ENCODE measurements around the gene ADD3. TPM values are rescaled to one million over a fixed set of nuclear protein-coding genes. Genes with fewer than 3 reads are reported as not detected.

Gene ADD3
- total RNA-seq, 2 donors from 2014 or later, result 91.1 to 659 TPM

DNA sequence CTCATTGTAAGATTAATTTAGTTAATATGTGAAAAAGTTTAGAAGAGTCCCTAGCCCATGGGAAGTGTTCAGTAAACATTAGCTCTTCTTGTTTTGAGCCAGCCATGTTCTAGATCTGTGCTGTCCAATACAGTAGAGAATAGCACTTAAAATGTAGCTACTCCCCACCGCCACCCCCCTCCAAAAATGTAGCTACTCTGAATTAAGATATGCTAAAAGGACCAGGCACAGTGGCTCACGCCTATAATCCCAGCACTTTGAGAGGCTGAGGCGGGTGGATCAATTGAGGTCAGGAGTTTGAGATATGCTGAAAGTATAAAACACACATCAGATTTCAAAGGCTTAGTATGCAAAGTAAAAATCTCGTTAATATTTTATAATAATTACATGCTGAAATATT is 152.3 kb downstream of the ADD3 start:
- Histone ChIP-seq H3K4me3 (no peak overlapping the region), H3K4me1 (ENCODE audit: control insufficient read depth in 1 of 2, low read depth in 2 of 2) (no peaks in the 10 kb centered on the region), H3K36me3 (no peaks in the 10 kb centered on the region), H3K27me3 (replicated peaks; ENCODE audit: insufficient read depth) (no peaks in the 10 kb centered on the region), H3K27ac (no peak overlapping the region), H3K9me3 (no peaks in the 10 kb centered on the region)
- TF ChIP-seq, protein P1, sequence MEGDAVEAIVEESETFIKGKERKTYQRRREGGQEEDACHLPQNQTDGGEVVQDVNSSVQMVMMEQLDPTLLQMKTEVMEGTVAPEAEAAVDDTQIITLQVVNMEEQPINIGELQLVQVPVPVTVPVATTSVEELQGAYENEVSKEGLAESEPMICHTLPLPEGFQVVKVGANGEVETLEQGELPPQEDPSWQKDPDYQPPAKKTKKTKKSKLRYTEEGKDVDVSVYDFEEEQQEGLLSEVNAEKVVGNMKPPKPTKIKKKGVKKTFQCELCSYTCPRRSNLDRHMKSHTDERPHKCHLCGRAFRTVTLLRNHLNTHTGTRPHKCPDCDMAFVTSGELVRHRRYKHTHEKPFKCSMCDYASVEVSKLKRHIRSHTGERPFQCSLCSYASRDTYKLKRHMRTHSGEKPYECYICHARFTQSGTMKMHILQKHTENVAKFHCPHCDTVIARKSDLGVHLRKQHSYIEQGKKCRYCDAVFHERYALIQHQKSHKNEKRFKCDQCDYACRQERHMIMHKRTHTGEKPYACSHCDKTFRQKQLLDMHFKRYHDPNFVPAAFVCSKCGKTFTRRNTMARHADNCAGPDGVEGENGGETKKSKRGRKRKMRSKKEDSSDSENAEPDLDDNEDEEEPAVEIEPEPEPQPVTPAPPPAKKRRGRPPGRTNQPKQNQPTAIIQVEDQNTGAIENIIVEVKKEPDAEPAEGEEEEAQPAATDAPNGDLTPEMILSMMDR (IDR thresholded peaks at IDR 0.05), result no peak
- ATAC-seq (ENCODE audit: insufficient number of reproducible peaks, low FRiP score, low read depth) (no peak), DNase-seq (ENCODE audit: low spot score) (no peak)

DNA sequence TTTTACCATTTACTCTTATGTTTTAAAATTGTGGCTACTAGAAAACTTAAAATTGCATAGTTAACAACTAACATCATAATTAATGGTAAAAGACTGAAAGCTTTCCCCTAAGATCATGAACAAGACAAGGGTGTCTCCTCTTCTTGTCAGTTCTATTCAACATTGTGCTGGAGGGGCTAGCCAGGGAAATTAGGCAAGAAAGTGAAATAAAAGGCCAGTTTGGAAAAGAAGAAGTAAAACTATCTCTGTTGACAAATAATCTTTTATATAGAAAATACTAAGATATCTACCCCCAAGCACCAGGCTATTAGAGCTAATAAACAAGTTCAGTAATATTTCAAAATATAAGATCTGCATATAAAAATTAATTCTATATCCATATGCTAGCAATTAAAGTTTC is 152.7 kb downstream of the ADD3 start:
- TF ChIP-seq, protein P1 (IDR thresholded peaks at IDR 0.05), result no peak
- H3K4me1 ChIP-seq (ENCODE audit: control insufficient read depth in 1 of 2, low read depth in 2 of 2), result no peaks in the 10 kb centered on the region
- H3K27ac ChIP-seq, result no peak overlapping the region
- DNase-seq (ENCODE audit: low spot score) (no peak), ATAC-seq (ENCODE audit: insufficient number of reproducible peaks, low FRiP score, low read depth) (no peak)
- no peaks in the 10 kb centered on the region for H3K27me3 ChIP-seq (replicated peaks; ENCODE audit: insufficient read depth)
- H3K36me3 ChIP-seq, result no peaks in the 10 kb centered on the region
- no peak overlapping the region for H3K4me3 ChIP-seq
- H3K9me3 ChIP-seq, result no peaks in the 10 kb centered on the region

DNA sequence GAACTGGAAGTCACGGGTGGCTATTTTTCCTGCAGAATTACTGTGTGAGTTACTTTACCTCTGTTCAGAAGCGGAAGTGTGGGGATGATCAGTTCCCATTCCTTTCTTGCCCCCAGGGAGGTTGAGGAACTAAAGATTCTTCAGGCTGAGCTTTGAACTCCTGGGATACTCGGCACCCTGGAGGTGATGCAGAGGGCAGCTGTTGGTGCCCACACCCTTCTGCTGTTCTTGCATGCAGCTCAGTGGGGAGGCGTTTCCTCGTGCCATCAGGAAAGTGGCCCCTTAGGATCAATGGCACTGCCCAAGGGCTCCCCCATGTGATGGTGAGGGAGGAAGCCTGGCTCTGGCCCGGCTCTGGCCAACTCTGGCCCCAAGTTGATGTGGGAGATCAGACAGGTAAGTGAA is 155.0 kb downstream of the ADD3 start:
- Histone ChIP-seq H3K4me3 (no peak overlapping the region), H3K36me3 (no peaks in the 10 kb centered on the region), H3K9me3 (no peaks in the 10 kb centered on the region), H3K27ac (no peak overlapping the region), H3K4me1 (ENCODE audit: control insufficient read depth in 1 of 2, low read depth in 2 of 2) (peaks cover 0 to 1% of the 10 kb centered on the region in 2 donors), H3K27me3 (replicated peaks; ENCODE audit: insufficient read depth) (no peaks in the 10 kb centered on the region)
- DNase-seq (ENCODE audit: low spot score), result no peak
- no peak for ATAC-seq (ENCODE audit: insufficient number of reproducible peaks, low FRiP score, low read depth)
- TF ChIP-seq, protein P1 (IDR thresholded peaks at IDR 0.05), result no peak

DNA sequence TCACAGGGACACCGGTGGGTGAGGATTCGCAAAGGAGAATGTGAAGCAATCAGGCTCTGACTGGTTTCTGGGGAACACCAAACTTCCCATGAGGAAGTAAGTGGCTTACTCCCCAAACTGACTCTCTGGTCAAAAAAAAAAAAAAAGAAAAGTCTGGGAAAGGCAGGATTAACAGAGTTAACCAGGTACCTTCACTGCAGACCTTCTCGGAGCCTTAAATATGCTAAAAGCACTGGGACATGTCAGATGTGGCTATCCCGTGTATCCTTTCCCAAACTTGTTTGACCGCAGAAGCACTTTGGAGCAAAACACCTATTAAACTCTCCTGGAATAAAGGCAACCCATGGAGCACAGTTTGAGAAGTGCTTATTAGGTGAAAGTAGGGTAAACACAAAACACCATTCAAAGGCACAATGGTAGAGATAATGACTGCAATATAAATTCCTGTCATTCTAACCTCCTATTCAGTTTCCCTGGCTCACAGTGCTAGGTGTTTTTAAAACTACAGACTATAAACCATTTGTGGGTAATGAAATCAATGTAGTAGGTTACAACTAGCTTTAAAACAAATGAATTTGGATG is 155.5 kb downstream of the ADD3 start:
- Histone ChIP-seq H3K36me3 (no peaks in the 10 kb centered on the region), H3K4me3 (no peak overlapping the region), H3K9me3 (no peaks in the 10 kb centered on the region), H3K4me1 (ENCODE audit: control insufficient read depth in 1 of 2, low read depth in 2 of 2) (peaks cover 0 to 6% of the 10 kb centered on the region in 2 donors), H3K27ac (no peak overlapping the region), H3K27me3 (replicated peaks; ENCODE audit: insufficient read depth) (no peaks in the 10 kb centered on the region)
- TF ChIP-seq, protein P1 (IDR thresholded peaks at IDR 0.05), result no peak
- DNase-seq (ENCODE audit: low spot score) (no peak), ATAC-seq (ENCODE audit: insufficient number of reproducible peaks, low FRiP score, low read depth) (no peak)

DNA sequence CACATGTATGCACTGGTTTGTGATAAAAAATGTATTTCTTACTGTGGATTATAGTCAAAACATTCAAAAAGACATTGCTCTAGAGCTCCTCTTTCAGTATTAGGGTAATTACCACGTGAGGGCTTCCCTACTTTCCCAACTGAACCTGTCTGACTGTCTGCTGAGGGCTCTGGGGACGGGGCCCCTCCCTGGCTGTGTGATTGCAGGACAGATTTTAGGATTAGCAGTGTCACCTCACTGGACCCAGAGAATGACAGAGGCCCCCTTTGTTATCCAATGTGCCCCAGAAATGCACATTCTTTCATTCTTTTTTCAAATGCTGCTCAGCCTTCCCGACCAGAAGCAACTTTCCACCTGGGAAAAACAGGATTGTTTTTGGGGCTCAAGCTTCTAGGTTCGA is 156.1 kb downstream of the ADD3 start:
- Histone ChIP-seq H3K27me3 (replicated peaks; ENCODE audit: insufficient read depth) (no peaks in the 10 kb centered on the region), H3K4me1 (ENCODE audit: control insufficient read depth in 1 of 2, low read depth in 2 of 2) (peaks cover 0 to 11% of the 10 kb centered on the region in 2 donors), H3K9me3 (no peaks in the 10 kb centered on the region), H3K27ac (no peak overlapping the region), H3K4me3 (no peak overlapping the region), H3K36me3 (no peaks in the 10 kb centered on the region)
- DNase-seq (ENCODE audit: low spot score), result no peak
- TF ChIP-seq, protein P1 (IDR thresholded peaks at IDR 0.05), result no peak
- ATAC-seq (ENCODE audit: insufficient number of reproducible peaks, low FRiP score, low read depth), result no peak
